Panc1 (cell line): ENCODE data around the gene ADD2. TPM values are rescaled to one million over a fixed set of nuclear protein-coding genes. Genes with fewer than 3 reads are reported as not detected.

Experiments
- ATAC-seq: fragments of 200-7000 bp; cut with Tn5 transposase; 2 replicates; pipeline ENCODE4 v1.9.1; 2020; ENCODE audit warnings: mild to moderate bottlenecking, moderate library complexity
- BruUV-seq: library from RNA; stranded (reverse); fragments of 400-500 nt; replicated peaks from 2 replicates; lab custom pipeline; 2021; lab: Mats Ljungman, UMichigan
- CTCF ChIA-PET: fragments of 300-600 bp; sonication (Branson Sonifier 250); formaldehyde crosslinking; loops from one replicate; lab custom pipeline; 2022; ENCODE audit warnings: antibody characterized with exemption; lab: Charles Lee
- POLR2A ChIA-PET: fragments of 300-600 bp; sonication (Branson Sonifier 250); formaldehyde crosslinking; loops from one replicate; lab custom pipeline; 2022; ENCODE audit warnings: antibody characterized with exemption; lab: Charles Lee
- DNase-seq: peaks from one replicate; pipeline ENCODE4 v3.0.0-alpha.2; 2010; ENCODE audit warnings: low read depth, low spot score
- H3K27ac ChIP-seq: 2 replicates; pipeline ENCODE4 v1.5.1; 2011; ENCODE audit warnings: mild to moderate bottlenecking, low read length, inconsistent platforms
- H3K27me3 ChIP-seq: fragments of 200-500 bp; sonication (Bioruptor generic); 2 replicates; pipeline ENCODE4 v1.6.0; 2014; ENCODE audit warnings: low read length, inconsistent platforms; ENCODE audit not compliant: control insufficient read depth, insufficient read depth
- H3K36me3 ChIP-seq: fragments of 200-500 bp; sonication (Bioruptor generic); 2 replicates; pipeline ENCODE4 v1.5.1; 2014; ENCODE audit warnings: inconsistent platforms, mild to moderate bottlenecking, low read length, moderate library complexity; ENCODE audit not compliant: control insufficient read depth, insufficient read depth
- H3K4me1 ChIP-seq: 2 replicates; pipeline ENCODE4 v1.5.1; 2011; ENCODE audit warnings: inconsistent platforms, mild to moderate bottlenecking, low read length, moderate library complexity; ENCODE audit not compliant: control insufficient read depth, insufficient read depth
- H3K4me3 ChIP-seq, 2 experiments: 2 replicates each; pipeline ENCODE4 v1.5.1; 2011 to 2012; ENCODE audit warnings: low read depth in 2 of 2, low read length in 2 of 2, mild to moderate bottlenecking in 2 of 2, inconsistent platforms in 1 of 2, moderate library complexity in 1 of 2
- H3K9me3 ChIP-seq: fragments of 200-500 bp; sonication (Bioruptor generic); 2 replicates; pipeline ENCODE4 v1.5.1; 2014; ENCODE audit warnings: low read depth, mild to moderate bottlenecking, inconsistent platforms, low read length, moderate library complexity; ENCODE audit not compliant: control insufficient read depth, insufficient read depth
- CTCF ChIP-seq: fragments of 450-650 bp; IDR thresholded peaks from 2 replicates; pipeline ENCODE4 v1.5.1; 2017; ENCODE audit warnings: mild to moderate bottlenecking
- POLR2AphosphoS5 ChIP-seq: IDR thresholded peaks from 2 replicates; pipeline ENCODE4 v1.6.1; 2012; ENCODE audit warnings: mild to moderate bottlenecking, low read depth, low read length, moderate library complexity
- REST ChIP-seq, 2 experiments: IDR thresholded peaks; 2 replicates each; pipeline ENCODE4 v1.6.1; 2011 to 2012; ENCODE audit warnings: low read depth in 2 of 2, control low read depth in 1 of 2, low read length in 1 of 2, mild to moderate bottlenecking in 1 of 2, moderate library complexity in 1 of 2; ENCODE audit not compliant: insufficient read depth in 1 of 2
- SIN3A ChIP-seq: IDR thresholded peaks from 2 replicates; pipeline ENCODE4 v1.6.1; 2012; ENCODE audit warnings: low read depth, mild to moderate bottlenecking, low read length, moderate library complexity, borderline replicate concordance; ENCODE audit not compliant: insufficient read depth
- TCF7L2 ChIP-seq: IDR thresholded peaks from 2 replicates; pipeline ENCODE4 v1.6.1; 2011; ENCODE audit warnings: mild to moderate bottlenecking, low read depth, low read length, inconsistent platforms
- in situ Hi-C: cut with HindIII; loops from 2 replicates; pipeline ENCODE4 v1.10.0; 2016; ENCODE audit warnings: low sequenced_read_pairs, low pct_unique_long_range_greater_than_20kb
- intact Hi-C: fragments of 100-400 bp; cut with micrococcal nuclease; formaldehyde crosslinking; loops from one replicate; pipeline ENCODE4 v1.10.0; 2022; ENCODE audit not compliant: unreplicated experiment
- total RNA-seq: library from RNA; stranded (reverse); gene quantifications from one replicate; pipeline ENCODE4 v1.2.1, GENCODE V29; 2021; ENCODE audit not compliant: unreplicated experiment

The ADD2 gene
- total RNA-seq, 1 experiment from 2014 or later = 0.26 TPM

DNA sequence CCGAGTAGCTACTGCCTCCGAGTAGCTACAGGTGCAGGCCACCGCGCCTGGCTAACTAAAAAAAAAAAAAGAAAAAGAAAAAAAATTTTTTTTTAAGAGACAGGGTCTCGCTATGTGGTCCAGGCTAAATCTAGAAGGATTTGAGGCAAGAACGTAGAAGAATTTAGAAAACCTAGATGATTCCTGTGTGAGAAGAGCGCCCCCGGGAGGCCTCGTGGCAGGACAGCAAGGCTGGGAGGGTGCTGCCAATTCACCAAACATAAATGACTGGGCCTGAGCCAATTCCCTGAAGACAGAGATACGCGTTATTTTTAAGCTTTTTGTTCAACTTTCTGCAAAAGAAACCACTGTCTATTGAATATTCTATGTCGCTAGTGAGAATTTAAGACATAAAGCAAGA is 124.3 kb downstream of the ADD2 start:
- Histone ChIP-seq H3K4me3 (no peak overlapping the region), H3K36me3 (no peaks in the 10 kb centered on the region), H3K9me3 (no peaks in the 10 kb centered on the region), H3K4me1 (no peaks in the 10 kb centered on the region), H3K27me3 (no peaks in the 10 kb centered on the region; the same call in 1 of the 2 replicates), H3K27ac (no peak overlapping the region)
- no peak for TF ChIP-seq REST (IDR thresholded peaks at IDR 0.05; ENCODE audit: insufficient read depth in 1 of 2, low read depth in 2 of 2, low read length in 1 of 2)
- no peak for TF ChIP-seq TCF7L2
- TF ChIP-seq SIN3A = no peak
- peak; percentile 70 for TF ChIP-seq CTCF
- no peak for TF ChIP-seq POLR2AphosphoS5
- no peak for ATAC-seq
- BruUV-seq = no TSS peak
- DNase-seq = no peak
- CTCF ChIA-PET = no interaction called here
- in situ Hi-C loops = no loop called here
- intact Hi-C loops = loop anchor here (10.0 kb wide), 1 partner anchor 299 kb away; no protein-coding TSS in a partner anchor
- POLR2A ChIA-PET = no interaction called here

- CTCF ChIA-PET = no interaction called here
Observed at GRCh38 chr2:70641263-70641784, 126.7 kb downstream of the ADD2 start.

More at GRCh38 chr2:70641263-70641784, 126.7 kb downstream of the ADD2 start:
- POLR2A ChIA-PET = no interaction called here
- Histone ChIP-seq H3K9me3 (no peaks in the 10 kb centered on the region), H3K27ac (no peak overlapping the region), H3K36me3 (no peaks in the 10 kb centered on the region), H3K4me1 (no peaks in the 10 kb centered on the region), H3K4me3 (no peak overlapping the region), H3K27me3 (no peaks in the 10 kb centered on the region; the same call in none of the 2 replicates)
- intact Hi-C loops (loop anchor here (10.0 kb wide), 1 partner anchor 297 kb away; no protein-coding TSS in a partner anchor), in situ Hi-C loops (no loop called here)
- ATAC-seq (no peak), DNase-seq (no peak)
- TF ChIP-seq TCF7L2 = no peak
- no peak for TF ChIP-seq SIN3A
- no peak for TF ChIP-seq REST (IDR thresholded peaks at IDR 0.05; ENCODE audit: insufficient read depth in 1 of 2, low read depth in 2 of 2, low read length in 1 of 2)
- TF ChIP-seq POLR2AphosphoS5 = no peak
- TF ChIP-seq CTCF = no peak
- no TSS peak for BruUV-seq
